Measurements from ENCODE around the gene ALDH1A3.

The ALDH1A3 gene

GRCh38 chr15:100863796-100864267 is 15.8 kb upstream of the ALDH1A3 start:
- in situ Hi-C loops (cut with HindIII; ENCODE audit: low sequenced_read_pairs) = no loop called here
- no peak for TF ChIP-seq CTCF (IDR thresholded peaks at IDR 0.05; ENCODE audit: low read depth, low read length, missing control alignments)
- H3K4me3 ChIP-seq (ENCODE audit: low read depth, low read length) = no peak overlapping the region
- no peak for DNase-seq (ENCODE audit: low read depth)

GRCh38 chr15:100866386-100867330 is 13.0 kb upstream of the ALDH1A3 start:
- in situ Hi-C loops (cut with HindIII; ENCODE audit: low sequenced_read_pairs) = no loop called here
- no peak for DNase-seq (ENCODE audit: low read depth)
- H3K4me3 ChIP-seq (ENCODE audit: low read depth, low read length) = no peak overlapping the region
- no peak for TF ChIP-seq CTCF (IDR thresholded peaks at IDR 0.05; ENCODE audit: low read depth, low read length, missing control alignments)

GRCh38 chr15:100867433-100867832 is 12.2 kb upstream of the ALDH1A3 start:
- no peak overlapping the region for H3K4me3 ChIP-seq (ENCODE audit: low read depth, low read length)
- DNase-seq (ENCODE audit: low read depth) = peak; percentile 43
- no peak for TF ChIP-seq CTCF (IDR thresholded peaks at IDR 0.05; ENCODE audit: low read depth, low read length, missing control alignments)
- in situ Hi-C loops (cut with HindIII; ENCODE audit: low sequenced_read_pairs) = no loop called here

GRCh38 chr15:100869151-100869999 is 10.3 kb upstream of the ALDH1A3 start:
- DNase-seq (ENCODE audit: low read depth) = no peak
- in situ Hi-C loops (cut with HindIII; ENCODE audit: low sequenced_read_pairs) = no loop called here
- TF ChIP-seq CTCF (IDR thresholded peaks at IDR 0.05; ENCODE audit: low read depth, low read length, missing control alignments) = peak; percentile 44

GRCh38 chr15:100873029-100873677 is 6.5 kb upstream of the ALDH1A3 start:
- H3K4me3 ChIP-seq (ENCODE audit: low read depth, low read length) = no peak overlapping the region
- in situ Hi-C loops (cut with HindIII; ENCODE audit: low sequenced_read_pairs) = no loop called here
- TF ChIP-seq CTCF (IDR thresholded peaks at IDR 0.05; ENCODE audit: low read depth, low read length, missing control alignments) = peak; percentile 93
- DNase-seq (ENCODE audit: low read depth) = peak; percentile 87

More at GRCh38 chr15:100869151-100869999, 10.3 kb upstream of the ALDH1A3 start:
- H3K4me3 ChIP-seq (ENCODE audit: low read depth, low read length) = no peak overlapping the region

GRCh38 chr15:100875495-100875894 is 4.1 kb upstream of the ALDH1A3 start:
- DNase-seq (ENCODE audit: low read depth) = no peak
- in situ Hi-C loops (cut with HindIII; ENCODE audit: low sequenced_read_pairs) = no loop called here
- no peak overlapping the region for H3K4me3 ChIP-seq (ENCODE audit: low read depth, low read length)
- TF ChIP-seq CTCF (IDR thresholded peaks at IDR 0.05; ENCODE audit: low read depth, low read length, missing control alignments) = no peak

Measured in astrocyte of the cerebellum (primary cell).